ENCODE results near the gene RANBP1.

- TF ChIP-seq, protein P1, sequence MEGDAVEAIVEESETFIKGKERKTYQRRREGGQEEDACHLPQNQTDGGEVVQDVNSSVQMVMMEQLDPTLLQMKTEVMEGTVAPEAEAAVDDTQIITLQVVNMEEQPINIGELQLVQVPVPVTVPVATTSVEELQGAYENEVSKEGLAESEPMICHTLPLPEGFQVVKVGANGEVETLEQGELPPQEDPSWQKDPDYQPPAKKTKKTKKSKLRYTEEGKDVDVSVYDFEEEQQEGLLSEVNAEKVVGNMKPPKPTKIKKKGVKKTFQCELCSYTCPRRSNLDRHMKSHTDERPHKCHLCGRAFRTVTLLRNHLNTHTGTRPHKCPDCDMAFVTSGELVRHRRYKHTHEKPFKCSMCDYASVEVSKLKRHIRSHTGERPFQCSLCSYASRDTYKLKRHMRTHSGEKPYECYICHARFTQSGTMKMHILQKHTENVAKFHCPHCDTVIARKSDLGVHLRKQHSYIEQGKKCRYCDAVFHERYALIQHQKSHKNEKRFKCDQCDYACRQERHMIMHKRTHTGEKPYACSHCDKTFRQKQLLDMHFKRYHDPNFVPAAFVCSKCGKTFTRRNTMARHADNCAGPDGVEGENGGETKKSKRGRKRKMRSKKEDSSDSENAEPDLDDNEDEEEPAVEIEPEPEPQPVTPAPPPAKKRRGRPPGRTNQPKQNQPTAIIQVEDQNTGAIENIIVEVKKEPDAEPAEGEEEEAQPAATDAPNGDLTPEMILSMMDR (IDR thresholded peaks at IDR 0.05) = no peak
- no peak for TF ChIP-seq POLR2A (IDR thresholded peaks at IDR 0.05)
These were observed 29.8 kb upstream of the RANBP1 start for GRCh38 chr22:20086101-20086599.

Measured in vagina (tissue), 2 donors.